UCSD-AML1 (cell line): Measurements from ENCODE around the gene NUTF2.
A peak's percentile ranks its signal among the peaks of the same experiment; 100 is the strongest.
"Not testable (repeated sequence)": the region's sequence is repeated elsewhere in the genome, so short reads cannot be mapped to it uniquely, and the experiment has no call there.

Source experiments
- DNase-seq: peaks from one replicate; lab custom pipeline; 2025; ENCODE audit not compliant: unreplicated experiment; lab: John Stamatoyannopoulos, UW

Gene NUTF2

DNA sequence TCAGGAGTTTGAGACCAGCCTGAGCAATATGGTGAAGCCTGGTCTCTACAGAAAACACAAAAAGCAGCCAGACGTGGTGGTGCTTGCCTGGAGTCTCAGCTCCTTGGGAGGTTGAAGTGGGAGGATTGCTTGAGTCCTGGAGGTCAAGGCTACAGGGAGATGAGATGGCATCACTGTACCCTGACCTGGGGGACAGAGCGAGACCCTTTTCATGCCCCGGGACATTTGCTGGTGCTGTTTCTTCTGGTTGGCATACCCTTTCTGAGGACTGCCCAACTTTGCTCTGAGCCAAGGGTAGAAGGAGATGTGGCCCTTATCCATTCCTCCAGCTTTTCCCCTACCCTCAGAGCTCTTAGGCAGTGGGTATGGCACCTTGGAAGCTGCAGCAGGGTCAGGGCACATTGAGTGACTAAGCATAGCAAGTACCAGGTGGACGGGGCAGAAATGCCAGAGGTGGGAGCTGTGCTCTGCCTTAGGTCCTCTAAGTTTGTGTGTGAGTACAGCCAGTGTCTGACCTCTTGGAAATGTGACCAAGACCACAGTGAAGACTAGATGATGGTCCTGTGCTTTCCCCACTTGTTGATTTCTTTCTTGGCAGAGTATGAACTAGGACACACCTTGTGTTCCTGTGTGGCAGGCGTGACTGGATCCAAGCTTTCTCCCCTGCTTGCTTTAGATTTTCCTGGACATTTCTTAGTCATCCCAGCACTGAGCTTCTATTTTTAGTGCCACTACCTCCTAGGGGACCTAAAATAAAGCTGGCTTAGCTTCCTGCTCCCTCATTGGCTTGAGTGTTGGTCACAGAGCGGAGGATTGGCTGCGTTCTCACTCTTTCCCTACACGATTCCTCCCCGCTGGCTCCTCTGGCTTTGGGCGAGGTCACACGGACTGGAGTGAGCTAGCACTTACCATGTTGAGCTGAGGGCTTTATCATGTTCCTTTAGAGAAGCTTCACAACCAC lies 16.2 kb downstream of the NUTF2 start:
- no peak for DNase-seq

DNA sequence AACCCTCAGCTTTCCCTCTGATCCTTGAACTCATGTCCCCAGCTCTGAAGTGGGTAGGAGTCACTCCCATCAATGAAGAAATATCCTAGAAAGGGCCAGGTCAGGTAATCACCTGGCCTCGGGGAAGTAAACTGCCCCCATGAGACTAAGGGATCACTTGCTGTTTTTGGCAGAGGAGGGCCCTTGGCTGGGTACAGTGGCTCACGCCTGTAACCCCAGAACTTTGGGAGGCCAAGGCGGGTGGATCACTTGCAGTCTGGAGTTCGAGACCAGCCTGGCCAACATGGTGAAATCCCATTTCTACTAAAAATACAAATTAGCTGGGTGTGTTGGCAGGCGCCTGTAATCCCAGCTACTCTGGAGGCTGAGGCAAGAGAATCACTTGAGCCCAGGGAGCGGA lies 17.3 kb downstream of the NUTF2 start:
- DNase-seq, result not testable (repeated sequence)

- DNase-seq, result no peak
These were observed 17.9 kb downstream of the NUTF2 start for GRCh38 chr16:67864594-67864993.

DNA sequence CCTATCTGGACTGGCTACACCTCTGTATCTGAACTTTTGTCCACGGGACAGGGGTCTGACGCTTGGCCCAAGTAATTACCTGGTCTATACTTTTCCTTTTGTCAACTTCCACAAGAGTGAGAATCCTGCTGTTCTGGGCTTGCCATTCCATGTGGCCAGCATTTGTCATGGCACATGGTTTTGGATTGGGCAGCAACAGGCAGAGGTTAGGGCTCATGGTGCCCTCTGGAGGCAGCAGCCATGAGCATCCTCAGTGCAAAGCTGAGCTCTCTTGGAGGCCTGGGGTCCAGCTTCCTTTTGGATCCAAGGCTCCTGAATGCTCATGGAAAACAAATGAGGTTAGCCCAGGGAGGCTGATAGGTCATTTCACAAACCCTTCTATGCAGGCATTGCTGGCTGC lies 18.6 kb downstream of the NUTF2 start:
- peak; percentile 40 for DNase-seq

DNA sequence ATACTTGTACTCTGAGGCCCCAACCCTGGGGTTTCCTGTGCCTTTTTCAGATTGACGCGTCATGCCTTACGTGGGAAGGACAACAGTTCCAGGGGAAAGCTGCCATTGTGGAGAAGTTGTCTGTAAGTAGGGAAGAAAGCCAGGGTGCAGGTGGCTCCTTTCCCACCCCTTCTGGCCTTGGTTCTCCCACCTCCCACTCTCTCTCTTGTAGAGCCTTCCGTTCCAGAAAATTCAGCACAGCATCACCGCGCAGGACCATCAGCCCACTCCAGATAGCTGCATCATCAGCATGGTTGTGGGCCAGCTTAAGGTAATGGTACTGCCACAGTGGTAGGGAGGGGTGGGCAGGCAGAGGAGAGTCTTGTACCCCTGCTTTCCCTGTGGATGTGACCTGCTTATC lies 21.6 kb downstream of the NUTF2 start:
- no peak for DNase-seq

GRCh38 chr16:67869653-67870052 lies 22.9 kb downstream of the NUTF2 start:
- DNase-seq, result no peak

DNA sequence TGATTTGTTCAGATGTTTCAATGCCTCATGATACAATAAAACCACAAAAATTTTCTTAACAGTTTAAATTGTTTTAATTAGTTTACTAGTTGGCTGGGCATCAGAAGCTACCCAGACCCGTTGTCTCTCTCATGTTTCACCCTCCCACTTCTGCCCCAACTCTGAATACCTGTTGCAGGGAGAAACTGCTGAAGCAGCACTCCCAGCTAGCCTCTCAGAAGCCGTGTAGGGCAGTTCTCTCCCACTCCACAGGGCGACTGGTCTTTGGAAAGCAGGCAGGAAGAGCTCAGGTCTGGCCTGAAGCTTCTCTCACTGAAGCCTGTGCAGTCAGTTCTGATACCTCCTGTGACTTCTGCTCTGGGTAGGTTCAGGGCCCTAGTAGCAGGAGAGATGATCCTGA lies 24.5 kb downstream of the NUTF2 start:
- no peak for DNase-seq

DNA sequence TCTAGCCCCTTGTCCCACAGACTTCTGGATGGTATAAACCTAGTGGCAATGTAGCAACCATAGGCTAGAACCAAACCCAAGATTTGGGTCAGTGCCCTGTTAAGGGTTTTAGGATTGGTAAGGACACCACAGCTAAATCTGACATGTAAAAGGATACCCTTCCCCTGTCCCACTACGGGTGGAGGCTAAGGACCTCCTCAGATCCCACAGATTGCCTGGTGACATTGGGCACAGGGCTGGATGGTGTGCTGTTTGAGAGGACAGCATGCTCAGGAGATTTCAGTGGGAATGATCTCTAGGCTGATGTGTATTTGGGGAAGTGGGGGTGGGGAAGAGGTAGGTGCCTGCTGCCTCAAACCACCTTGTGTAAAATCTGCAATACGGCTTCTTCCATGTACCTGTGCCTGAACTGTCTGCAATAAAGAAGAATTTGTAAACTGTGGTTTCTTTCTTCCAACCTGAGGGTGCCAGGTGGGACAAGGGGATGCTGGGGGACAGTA lies 25.4 kb downstream of the NUTF2 start:
- DNase-seq, result peak; percentile 31

DNA sequence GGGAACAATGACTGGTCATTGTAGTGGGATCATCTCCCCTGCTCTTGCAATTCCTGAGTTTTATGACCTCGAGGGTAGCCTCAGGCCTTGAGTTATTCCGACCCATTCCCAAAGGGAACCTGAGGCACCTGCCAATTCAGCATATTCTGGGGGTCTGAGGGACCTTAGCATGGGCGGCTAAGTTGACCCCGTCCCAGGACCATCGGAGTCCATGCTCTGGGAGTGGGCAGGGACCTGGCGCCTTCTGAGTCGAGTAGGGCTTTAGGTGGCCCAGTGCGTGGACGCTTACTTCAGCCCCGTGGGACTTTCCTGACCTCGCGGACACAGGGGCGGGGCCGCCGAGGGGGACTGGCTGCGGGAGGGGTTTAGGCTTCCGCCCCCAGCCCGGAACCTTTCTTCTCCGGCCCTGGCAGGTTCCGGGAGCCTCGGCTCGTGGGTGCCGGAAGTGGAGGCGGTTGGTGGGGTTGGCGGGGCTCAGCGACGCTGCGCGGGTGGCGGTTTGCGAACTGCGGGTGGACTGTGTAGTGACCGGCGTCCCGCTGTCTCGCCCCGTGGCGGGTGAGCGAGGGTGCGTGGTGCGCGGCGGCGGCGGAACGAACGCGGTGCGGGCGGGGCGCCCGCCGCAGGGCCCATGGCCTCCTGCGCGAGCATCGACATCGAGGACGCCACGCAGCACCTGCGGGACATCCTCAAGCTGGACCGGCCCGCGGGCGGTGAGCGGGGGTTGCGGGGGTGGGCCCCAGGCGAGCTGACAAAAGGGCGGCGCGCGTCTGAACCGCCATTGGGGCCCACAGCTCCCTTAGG lies 26.1 kb downstream of the NUTF2 start, which contains the start of gene EDC4:
Gene EDC4, plus strand, starts transcription at position 422 of the 804 bp plus-strand sequence. Its CDS starts 210 bp downstream, at position 632.
- DNase-seq, result peak; percentile 85

GRCh38 chr16:67873435-67874370 lies 27.0 kb downstream of the NUTF2 start:
- no peak for DNase-seq

DNA sequence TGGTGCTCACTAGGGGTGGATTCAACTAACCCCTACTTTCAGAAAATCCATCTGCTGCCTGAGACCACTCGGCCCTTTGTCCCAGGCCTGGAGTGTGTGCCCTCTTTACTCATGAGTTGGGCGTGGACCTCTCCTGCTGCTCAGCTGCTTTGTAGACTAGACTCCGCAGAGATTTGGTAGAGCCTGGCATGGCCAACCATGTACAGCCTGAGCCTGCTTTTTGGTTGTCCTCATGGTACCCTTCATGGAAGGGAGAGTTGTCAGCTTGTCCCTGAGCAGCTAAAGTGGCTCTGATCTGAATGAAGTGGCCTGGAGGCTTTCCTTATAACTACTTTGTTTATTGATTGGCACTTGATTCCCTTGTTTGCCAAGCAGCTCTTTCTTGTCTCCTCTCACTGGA lies 27.6 kb downstream of the NUTF2 start:
- DNase-seq, result no peak

- no peak for DNase-seq
These were observed 30.3 kb downstream of the NUTF2 start for GRCh38 chr16:67877064-67877463.

DNA sequence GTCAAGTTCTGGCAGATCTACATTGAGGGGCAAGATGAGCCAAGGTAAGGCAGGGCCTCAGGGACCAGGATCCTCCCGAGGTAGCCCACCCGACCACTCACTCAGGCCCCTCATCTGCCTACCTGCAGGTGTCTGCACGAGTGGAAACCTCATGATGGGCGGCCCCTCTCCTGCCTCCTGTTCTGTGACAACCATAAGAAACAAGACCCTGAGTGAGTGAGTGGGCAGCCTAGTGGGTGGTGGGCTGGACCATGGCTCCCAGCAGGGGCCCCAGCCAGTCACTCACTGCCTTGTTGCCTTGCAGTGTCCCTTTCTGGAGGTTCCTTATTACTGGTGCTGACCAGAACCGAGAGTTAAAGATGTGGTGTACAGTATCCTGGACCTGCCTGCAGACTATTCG lies 31.5 kb downstream of the NUTF2 start:
- DNase-seq, result no peak

DNA sequence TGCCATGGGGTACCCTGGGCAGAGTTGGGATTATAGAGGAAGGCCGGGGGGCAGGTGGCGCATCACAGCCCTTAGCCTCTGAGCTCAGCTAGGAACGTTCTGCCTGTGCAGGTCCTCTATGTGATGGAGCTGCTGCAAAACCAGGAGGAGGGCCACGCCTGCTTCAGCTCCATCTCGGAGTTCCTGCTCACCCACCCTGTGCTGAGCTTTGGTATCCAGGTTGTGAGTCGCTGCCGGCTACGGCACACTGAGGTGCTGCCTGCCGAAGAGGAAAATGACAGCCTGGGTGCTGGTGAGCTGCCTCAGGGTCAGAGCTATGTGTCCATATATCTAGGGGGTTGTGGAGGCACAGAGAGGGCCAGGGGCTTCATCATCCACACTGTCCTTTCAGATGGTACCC lies 32.1 kb downstream of the NUTF2 start:
- no peak for DNase-seq

DNA sequence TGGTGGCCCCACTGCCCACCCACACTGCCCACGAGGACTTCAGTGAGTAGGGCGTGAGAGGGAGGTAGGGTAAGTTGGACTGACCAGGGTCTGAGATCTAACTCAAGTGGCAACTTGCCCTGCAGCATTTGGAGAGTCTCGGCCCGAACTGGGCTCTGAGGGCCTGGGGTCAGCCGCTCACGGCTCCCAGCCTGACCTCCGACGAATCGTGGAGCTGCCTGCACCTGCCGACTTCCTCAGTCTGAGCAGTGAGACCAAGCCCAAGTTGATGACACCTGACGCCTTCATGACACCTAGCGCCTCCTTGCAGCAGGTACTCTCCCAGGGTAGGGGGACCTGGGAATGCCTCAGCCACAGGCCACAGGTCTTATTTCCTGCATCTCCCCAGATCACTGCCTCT lies 32.7 kb downstream of the NUTF2 start:
- no peak for DNase-seq

GRCh38 chr16:67879936-67880335 lies 33.2 kb downstream of the NUTF2 start:
- no peak for DNase-seq

- no peak for DNase-seq
These were observed 33.9 kb downstream of the NUTF2 start for GRCh38 chr16:67880584-67880983.

GRCh38 chr16:67881621-67882161 lies 35.0 kb downstream of the NUTF2 start:
- no peak for DNase-seq

DNA sequence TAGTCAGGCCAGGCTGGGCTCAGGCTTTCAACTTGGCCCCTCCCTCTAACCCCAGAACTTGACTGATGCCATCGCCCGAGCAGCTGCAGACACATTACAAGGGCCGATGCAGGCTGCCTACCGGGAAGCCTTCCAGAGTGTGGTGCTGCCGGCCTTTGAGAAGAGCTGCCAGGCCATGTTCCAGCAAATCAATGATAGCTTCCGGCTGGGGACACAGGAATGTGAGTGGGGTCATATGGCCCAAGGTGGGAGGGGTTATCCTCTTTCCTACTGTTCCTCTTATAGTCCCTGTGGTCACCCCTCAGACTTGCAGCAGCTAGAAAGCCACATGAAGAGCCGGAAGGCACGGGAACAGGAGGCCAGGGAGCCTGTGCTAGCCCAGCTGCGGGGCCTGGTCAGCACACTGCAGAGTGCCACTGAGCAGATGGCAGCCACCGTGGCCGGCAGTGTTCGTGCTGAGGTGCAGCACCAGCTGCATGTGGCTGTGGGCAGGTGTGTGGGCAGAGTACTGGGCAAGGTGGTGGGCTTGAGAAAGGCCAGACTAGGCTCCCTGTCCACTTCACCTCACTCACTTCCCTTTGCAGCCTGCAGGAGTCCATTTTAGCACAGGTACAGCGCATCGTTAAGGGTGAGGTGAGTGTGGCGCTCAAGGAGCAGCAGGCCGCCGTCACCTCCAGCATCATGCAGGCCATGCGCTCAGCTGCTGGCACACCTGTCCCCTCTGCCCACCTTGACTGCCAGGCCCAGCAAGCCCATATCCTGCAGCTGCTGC lies 35.8 kb downstream of the NUTF2 start:
- no peak for DNase-seq
